RWPE1 (cell line): Measurements from ENCODE around the gene ELOB.

ENCODE experiments used
- CTCF ChIA-PET: fragments of 350-600 bp; sonication (Branson Sonifier 250); formaldehyde crosslinking; extraction: SDS; loops from one replicate; lab custom pipeline; 2021; lab: Yijun Ruan, JAX
- POLR2A ChIA-PET: fragments of 400-600 bp; formaldehyde crosslinking; extraction: SDS; loops from one replicate; lab custom pipeline; 2020; ENCODE audit warnings: antibody characterized with exemption; ENCODE audit not compliant: low non-redundant PET; lab: Yijun Ruan, JAX
- DNase-seq: peaks from one replicate; pipeline ENCODE4 v3.0.0; 2012; ENCODE audit warnings: low spot score
- H3K27ac ChIP-seq: fragments of 450-650 bp; 2 replicates; pipeline ENCODE4 v1.5.1; 2017
- TF ChIP-seq, protein P1 (sequence below): fragments of 450-650 bp; conservative IDR thresholded peaks from 2 replicates; pipeline ENCODE4 v1.5.1; 2017; ENCODE audit warnings: low read depth, mild to moderate bottlenecking

The ELOB gene

GRCh38 chr16:2777231-2777902 is at the start of gene ELOB:
TSS of gene ELOB (minus strand) at chr16:2777280. CDS start at chr16:2777239, 41 bp downstream.
- POLR2A ChIA-PET: interaction anchor here (0.6 to 2.2 kb wide), 4 partner anchors 9 to 81 kb away, joined by 3 to 11 read pairs (median 4); no protein-coding TSS in a partner anchor

GRCh38 chr16:2825906-2826305 is 48.8 kb upstream of the ELOB start:
- CTCF ChIA-PET: no interaction called here
- no peak overlapping the region for H3K27ac ChIP-seq
- POLR2A ChIA-PET: no interaction called here
- TF ChIP-seq, protein P1, sequence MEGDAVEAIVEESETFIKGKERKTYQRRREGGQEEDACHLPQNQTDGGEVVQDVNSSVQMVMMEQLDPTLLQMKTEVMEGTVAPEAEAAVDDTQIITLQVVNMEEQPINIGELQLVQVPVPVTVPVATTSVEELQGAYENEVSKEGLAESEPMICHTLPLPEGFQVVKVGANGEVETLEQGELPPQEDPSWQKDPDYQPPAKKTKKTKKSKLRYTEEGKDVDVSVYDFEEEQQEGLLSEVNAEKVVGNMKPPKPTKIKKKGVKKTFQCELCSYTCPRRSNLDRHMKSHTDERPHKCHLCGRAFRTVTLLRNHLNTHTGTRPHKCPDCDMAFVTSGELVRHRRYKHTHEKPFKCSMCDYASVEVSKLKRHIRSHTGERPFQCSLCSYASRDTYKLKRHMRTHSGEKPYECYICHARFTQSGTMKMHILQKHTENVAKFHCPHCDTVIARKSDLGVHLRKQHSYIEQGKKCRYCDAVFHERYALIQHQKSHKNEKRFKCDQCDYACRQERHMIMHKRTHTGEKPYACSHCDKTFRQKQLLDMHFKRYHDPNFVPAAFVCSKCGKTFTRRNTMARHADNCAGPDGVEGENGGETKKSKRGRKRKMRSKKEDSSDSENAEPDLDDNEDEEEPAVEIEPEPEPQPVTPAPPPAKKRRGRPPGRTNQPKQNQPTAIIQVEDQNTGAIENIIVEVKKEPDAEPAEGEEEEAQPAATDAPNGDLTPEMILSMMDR: no peak
- no peak for DNase-seq

More at GRCh38 chr16:2777231-2777902, at the start of gene ELOB:
- TF ChIP-seq, protein P1: no peak
- CTCF ChIA-PET: interaction anchor here (0.6 to 1.4 kb wide), 2 partner anchors 20 to 91 kb away, joined by 4 to 9 read pairs; no protein-coding TSS in a partner anchor
- peak within 1 kb of the TSS; percentile 93 for H3K27ac ChIP-seq
- peak; percentile 92 for DNase-seq

GRCh38 chr16:2825049-2825742 is 48.1 kb upstream of the ELOB start:
- TF ChIP-seq, protein P1: no peak
- no peak for DNase-seq
- H3K27ac ChIP-seq: no peak overlapping the region
- POLR2A ChIA-PET: no interaction called here
- CTCF ChIA-PET: no interaction called here

- ChIA-PET CTCF (no interaction called here), POLR2A (no interaction called here)
- H3K27ac ChIP-seq: no peak overlapping the region
- TF ChIP-seq, protein P1: no peak
- DNase-seq: no peak
Measured at GRCh38 chr16:2824626-2825025, 47.5 kb upstream of the ELOB start.

- POLR2A ChIA-PET: no interaction called here
- no peak for DNase-seq
- CTCF ChIA-PET: interaction anchor here (0.7 kb wide), 1 partner anchor 20 kb away, joined by 3 read pairs; no protein-coding TSS in a partner anchor
Measured at GRCh38 chr16:2822496-2822895, 45.4 kb upstream of the ELOB start.

DNA sequence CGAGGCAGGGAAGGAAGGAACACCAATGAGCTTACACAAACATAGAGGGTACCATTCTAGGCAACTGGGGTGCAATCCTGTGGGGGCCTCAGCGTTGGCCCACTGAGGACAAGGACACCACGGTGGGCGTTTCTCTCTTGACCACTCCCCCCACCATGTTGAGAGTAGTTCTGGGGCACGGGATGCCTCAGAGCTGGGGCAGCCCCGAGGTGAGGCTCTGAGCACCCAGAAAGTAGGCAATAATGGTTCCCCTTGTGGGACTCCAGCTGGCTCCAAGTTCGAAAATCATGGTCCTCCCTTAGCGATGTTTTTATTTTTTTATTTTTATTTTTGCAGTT is 45.0 kb upstream of the ELOB start:
- ChIA-PET POLR2A (no interaction called here), CTCF (interaction anchor here (0.7 kb wide), 1 partner anchor 20 kb away, joined by 3 read pairs; no protein-coding TSS in a partner anchor)
- no peak for DNase-seq
- H3K27ac ChIP-seq: no peak overlapping the region
- TF ChIP-seq, protein P1: no peak

More at GRCh38 chr16:2822496-2822895, 45.4 kb upstream of the ELOB start:
- H3K27ac ChIP-seq: no peak overlapping the region
- TF ChIP-seq, protein P1: no peak
